Neural cell (in vitro differentiated cells): Measurements from ENCODE around the gene DESI2. TPM values are rescaled to one million over a fixed set of nuclear protein-coding genes. Genes with fewer than 3 reads are reported as not detected.

ENCODE experiments used
- H2AFZ ChIP-seq: fragments of 200-600, 300-800 bp; sonication (generic), shearing (Covaris generic); 2 replicates; pipeline ENCODE4 v1.6.0; 2014; ENCODE audit warnings: low read depth, mild to moderate bottlenecking, antibody characterized with exemption, low read length, moderate library complexity
- H3F3A ChIP-seq: fragments of 200-600 bp; shearing (Covaris generic); 2 replicates; pipeline ENCODE4 v1.6.1; 2016; ENCODE audit warnings: mild to moderate bottlenecking, moderate library complexity, mixed read lengths, antibody characterized with exemption, low read length; ENCODE audit not compliant: insufficient read depth, poor library complexity, severe bottlenecking
- H3K27ac ChIP-seq: fragments of 200-600, 300-800 bp; sonication (generic), shearing (Covaris generic); 2 replicates; pipeline ENCODE4 v1.5.1; 2014; ENCODE audit warnings: mild to moderate bottlenecking, low read length, moderate library complexity
- H3K27me3 ChIP-seq: fragments of 300-800, 200-600 bp; sonication (generic), shearing (Covaris generic); 2 replicates; pipeline ENCODE4 v1.6.0; 2014; ENCODE audit warnings: mild to moderate bottlenecking, low read depth, low read length, moderate library complexity; ENCODE audit not compliant: insufficient read depth
- H3K36me3 ChIP-seq: fragments of 300-800, 200-600 bp; sonication (generic), shearing (Covaris generic); 2 replicates; pipeline ENCODE4 v1.5.1; 2014; ENCODE audit warnings: mild to moderate bottlenecking, antibody characterized with exemption, low read length, moderate library complexity; ENCODE audit not compliant: insufficient read depth
- H3K4me2 ChIP-seq: fragments of 300-800, 200-600 bp; sonication (generic), shearing (Covaris generic); 2 replicates; pipeline ENCODE4 v1.6.0; 2014; ENCODE audit warnings: mild to moderate bottlenecking, low read length
- H3K4me3 ChIP-seq: fragments of 300-800, 200-600 bp; sonication (generic), shearing (Covaris generic); 2 replicates; pipeline ENCODE4 v1.5.1; 2014; ENCODE audit warnings: mild to moderate bottlenecking, low read length, moderate library complexity
- H3K79me2 ChIP-seq: fragments of 200-600 bp; shearing (Covaris generic); replicated peaks from 2 replicates; pipeline ENCODE4 v1.6.0; 2014; ENCODE audit warnings: mild to moderate bottlenecking, low read length, moderate library complexity; ENCODE audit not compliant: insufficient read depth
- H3K9ac ChIP-seq: fragments of 300-800, 200-600 bp; sonication (generic), shearing (Covaris generic); 2 replicates; pipeline ENCODE4 v1.6.1; 2016; ENCODE audit warnings: mild to moderate bottlenecking, low read length, mixed read lengths
- H3K9me2 ChIP-seq: fragments of 200-600 bp; shearing (Covaris generic); 2 replicates; pipeline ENCODE4 v1.6.1; 2016; ENCODE audit warnings: mild to moderate bottlenecking, low read length, mixed read lengths; ENCODE audit not compliant: insufficient read depth
- H3K9me3 ChIP-seq: fragments of 200-600, 300-800 bp; sonication (generic), shearing (Covaris generic); 2 replicates; pipeline ENCODE4 v1.6.1; 2016; ENCODE audit warnings: mild to moderate bottlenecking, mixed run types, low read length, moderate library complexity, mixed read lengths
- H4K20me1 ChIP-seq: fragments of 200-600 bp; shearing (Covaris generic); 2 replicates; pipeline ENCODE4 v1.6.1; 2016; ENCODE audit warnings: mild to moderate bottlenecking, mixed run types; ENCODE audit not compliant: insufficient read depth
- EP300 ChIP-seq: fragments of 450-650 bp; conservative IDR thresholded peaks from 2 replicates; pipeline ENCODE4 v1.6.1; 2014; ENCODE audit warnings: antibody characterized with exemption, mild to moderate bottlenecking, moderate library complexity; ENCODE audit not compliant: poor library complexity, severe bottlenecking
- EZH2 ChIP-seq: fragments of 200-600, 300-800 bp; shearing (Covaris generic), sonication (generic); IDR thresholded peaks from 2 replicates; pipeline ENCODE4 v1.6.1; 2014; ENCODE audit warnings: antibody characterized with exemption, low read length, borderline replicate concordance, mild to moderate bottlenecking; ENCODE audit not compliant: insufficient read depth, poor library complexity, severe bottlenecking
- MXI1 ChIP-seq: fragments of 450-650 bp; conservative IDR thresholded peaks from 2 replicates; pipeline ENCODE4 v1.6.1; 2014; ENCODE audit warnings: antibody characterized with exemption, mild to moderate bottlenecking; ENCODE audit not compliant: poor library complexity, severe bottlenecking
- POLR2AphosphoS5 ChIP-seq: IDR thresholded peaks from 2 replicates; pipeline ENCODE4 v1.6.1; 2012
- RAD21 ChIP-seq: fragments of 450-650 bp; conservative IDR thresholded peaks from 2 replicates; pipeline ENCODE4 v1.6.1; 2014; ENCODE audit warnings: antibody characterized with exemption, mild to moderate bottlenecking, moderate library complexity
- REST ChIP-seq: IDR thresholded peaks from 2 replicates; pipeline ENCODE4 v1.6.1; 2012; ENCODE audit warnings: borderline replicate concordance
- SMC3 ChIP-seq: fragments of 450-650 bp; conservative IDR thresholded peaks from 2 replicates; pipeline ENCODE4 v1.6.1; 2014; ENCODE audit warnings: antibody characterized with exemption, mild to moderate bottlenecking, moderate library complexity; ENCODE audit not compliant: poor library complexity
- TAF1 ChIP-seq: IDR thresholded peaks from 2 replicates; pipeline ENCODE4 v1.6.1; 2012; ENCODE audit warnings: low read depth
- polyA minus RNA-seq: library from RNA; depleted of rRNA, polyadenylated mRNA; stranded (reverse); fragments of >200 nt; gene quantifications from 2 replicates; pipeline ENCODE4 v1.2.3, GENCODE V29; 2014
- polyA plus RNA-seq: library from polyadenylated mRNA; depleted of rRNA; stranded (reverse); fragments of >200 nt; gene quantifications from 2 replicates; pipeline ENCODE4 v1.2.3, GENCODE V29; 2014
- TF ChIP-seq, protein P1 (sequence below): fragments of 450-650 bp; IDR thresholded peaks from 2 replicates; pipeline ENCODE4 v1.5.1; 2014; ENCODE audit warnings: antibody characterized with exemption, mild to moderate bottlenecking, moderate library complexity; ENCODE audit not compliant: poor library complexity, severe bottlenecking

Gene DESI2
- polyA plus RNA-seq (25.3 and 30.8 TPM in 2 replicates), polyA minus RNA-seq (47.9 and 55.8 TPM in 2 replicates)

- Histone ChIP-seq H2AFZ (peak within 1 kb of the TSS; percentile 90), H4K20me1 (no peaks in the 10 kb centered on the region), H3K9me2 (no peaks in the 10 kb centered on the region), H3K27me3 (no peaks in the 10 kb centered on the region), H3K9ac (peak within 1 kb of the TSS; percentile 78), H3F3A (no peaks in the 10 kb centered on the region), H3K4me3 (peak within 1 kb of the TSS; percentile 93), H3K27ac (peak within 1 kb of the TSS; percentile 71), H3K36me3 (no peaks in the 10 kb centered on the region), H3K9me3 (no peaks in the 10 kb centered on the region), H3K4me2 (peak within 1 kb of the TSS; percentile 68), H3K79me2 (peaks cover 37% of the 10 kb centered on the region)
- TF ChIP-seq EP300 (peak; percentile 31), TAF1 (peak; percentile 67), POLR2AphosphoS5 (peak; percentile 69), REST (no peak), SMC3 (peak; percentile 71), EZH2 (no peak), RAD21 (peak; percentile 60), MXI1 (peak; percentile 87)
- TF ChIP-seq, protein P1, sequence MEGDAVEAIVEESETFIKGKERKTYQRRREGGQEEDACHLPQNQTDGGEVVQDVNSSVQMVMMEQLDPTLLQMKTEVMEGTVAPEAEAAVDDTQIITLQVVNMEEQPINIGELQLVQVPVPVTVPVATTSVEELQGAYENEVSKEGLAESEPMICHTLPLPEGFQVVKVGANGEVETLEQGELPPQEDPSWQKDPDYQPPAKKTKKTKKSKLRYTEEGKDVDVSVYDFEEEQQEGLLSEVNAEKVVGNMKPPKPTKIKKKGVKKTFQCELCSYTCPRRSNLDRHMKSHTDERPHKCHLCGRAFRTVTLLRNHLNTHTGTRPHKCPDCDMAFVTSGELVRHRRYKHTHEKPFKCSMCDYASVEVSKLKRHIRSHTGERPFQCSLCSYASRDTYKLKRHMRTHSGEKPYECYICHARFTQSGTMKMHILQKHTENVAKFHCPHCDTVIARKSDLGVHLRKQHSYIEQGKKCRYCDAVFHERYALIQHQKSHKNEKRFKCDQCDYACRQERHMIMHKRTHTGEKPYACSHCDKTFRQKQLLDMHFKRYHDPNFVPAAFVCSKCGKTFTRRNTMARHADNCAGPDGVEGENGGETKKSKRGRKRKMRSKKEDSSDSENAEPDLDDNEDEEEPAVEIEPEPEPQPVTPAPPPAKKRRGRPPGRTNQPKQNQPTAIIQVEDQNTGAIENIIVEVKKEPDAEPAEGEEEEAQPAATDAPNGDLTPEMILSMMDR = peak; percentile 64
Observed at GRCh38 chr1:244652623-244653438, at the start of gene DESI2. Gene DESI2 (plus strand): TSS chr1:244653126. CDS start chr1:244653314, 188 bp downstream.

- H2AFZ ChIP-seq = no peak overlapping the region
- H3K9me2 ChIP-seq = no peaks in the 10 kb centered on the region
- H3K4me2 ChIP-seq = no peak overlapping the region
- no peaks in the 10 kb centered on the region for H4K20me1 ChIP-seq
- TF ChIP-seq EZH2 = no peak
- TF ChIP-seq TAF1 = no peak
- TF ChIP-seq, protein P1 = peak; percentile 85
- TF ChIP-seq REST = no peak
- TF ChIP-seq SMC3 = peak; percentile 86
- peak; percentile 87 for TF ChIP-seq RAD21
- TF ChIP-seq POLR2AphosphoS5 = no peak
- no peak overlapping the region for H3K27ac ChIP-seq
- H3K4me3 ChIP-seq = no peak overlapping the region
- H3K9me3 ChIP-seq = no peaks in the 10 kb centered on the region
- H3K9ac ChIP-seq = no peak overlapping the region
- H3K27me3 ChIP-seq = no peaks in the 10 kb centered on the region
- H3K79me2 ChIP-seq = no peaks in the 10 kb centered on the region
- H3K36me3 ChIP-seq = no peaks in the 10 kb centered on the region
- H3F3A ChIP-seq = no peaks in the 10 kb centered on the region
Observed at GRCh38 chr1:244603498-244603897, 49.4 kb upstream of the DESI2 start.
